Spinal cord (tissue), 10 donors: ENCODE data around the gene TSEN2. TPM values are rescaled to one million over a fixed set of nuclear protein-coding genes. Genes with fewer than 3 reads are reported as not detected.
"Not testable (repeated sequence)": the region's sequence is repeated elsewhere in the genome, so short reads cannot be mapped to it uniquely, and the experiment has no call there.

Source experiments
- DNase-seq, 6 donors: peaks; one replicate each; pipeline versions ENCODE4 v3.0.0 to v3.0.0-alpha.2; 2013 to 2015; ENCODE audit warnings: low spot score in 6 of 6, low read depth in 4 of 6
- H3K27ac ChIP-seq: one replicate; pipeline ENCODE4 v1.5.1; 2013; ENCODE audit warnings: low read depth, low read length, control low read depth
- H3K27me3 ChIP-seq: one replicate; pipeline ENCODE4 v1.6.1; 2013; ENCODE audit warnings: low read length; ENCODE audit not compliant: control insufficient read depth, insufficient read depth
- H3K36me3 ChIP-seq: one replicate; pipeline ENCODE4 v1.6.1; 2013; ENCODE audit warnings: low read length; ENCODE audit not compliant: control insufficient read depth, insufficient read depth
- H3K4me1 ChIP-seq: one replicate; pipeline ENCODE4 v1.6.1; 2013; ENCODE audit warnings: low read length; ENCODE audit not compliant: control insufficient read depth, insufficient read depth
- H3K4me3 ChIP-seq: one replicate; pipeline ENCODE4 v1.5.1; 2013; ENCODE audit warnings: low read depth, low read length, control low read depth
- H3K9me3 ChIP-seq: one replicate; pipeline ENCODE4 v1.6.1; 2013; ENCODE audit warnings: low read length; ENCODE audit not compliant: control insufficient read depth, insufficient read depth
- WGBS: methylation state at CpG from one replicate; pipeline ENCODE4 v1.1.5; 2013; ENCODE audit warnings: missing lambda C conversion rate; ENCODE audit not compliant: insufficient coverage; 5-methylcytosine and 5-hydroxymethylcytosine counted together
- polyA plus RNA-seq, 2 donors: library from polyadenylated mRNA; unstranded; fragments of 120-200 nt; gene quantifications; one replicate each; pipeline ENCODE4 v1.2.1, GENCODE V29; 2013; ENCODE audit not compliant: insufficient read length in 2 of 2
- total RNA-seq, 2 donors: library from RNA; depleted of rRNA in 1 of 2; stranded (reverse); fragments of 120-200 nt in 1 of 2; fragments of >200 nt in 1 of 2; gene quantifications; one replicate each; pipeline versions ENCODE4 v1.2.3 to v1.2.4, GENCODE V29; 2013 to 2014
- donor health status: healthy.

Gene TSEN2
- total and polyA plus RNA-seq, 4 donors, result 19.7 to 27.2 (median 23.8) TPM

DNA sequence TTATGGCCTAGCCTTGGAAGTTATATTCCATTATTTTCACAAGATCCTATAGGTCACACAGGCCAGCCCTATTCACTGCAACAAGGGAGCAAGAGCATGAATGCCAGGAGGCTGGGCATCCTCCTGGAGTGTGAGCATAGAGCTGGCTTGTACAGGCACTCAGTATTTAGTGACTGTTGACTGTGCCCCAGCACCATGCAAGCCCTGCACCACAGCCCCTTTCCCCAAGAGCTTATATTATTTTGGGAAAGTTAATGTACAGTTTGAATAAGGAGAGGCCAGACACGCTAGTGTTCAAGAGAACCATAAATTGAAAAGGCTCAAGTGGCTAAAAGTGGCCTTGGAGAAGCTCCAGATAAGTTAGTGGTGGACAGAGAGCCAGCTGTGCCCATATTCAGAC lies 32.3 kb upstream of the TSEN2 start:
- no peaks in the 10 kb centered on the region for H3K4me1 ChIP-seq
- 88% methylated on average over 1 of the region's 1 CpG for WGBS
- no peaks in the 10 kb centered on the region for H3K27me3 ChIP-seq
- H3K27ac ChIP-seq, result no peak overlapping the region
- no peak overlapping the region for H3K4me3 ChIP-seq
- no peaks in the 10 kb centered on the region for H3K36me3 ChIP-seq
- H3K9me3 ChIP-seq, result no peaks in the 10 kb centered on the region
- no peak for DNase-seq

DNA sequence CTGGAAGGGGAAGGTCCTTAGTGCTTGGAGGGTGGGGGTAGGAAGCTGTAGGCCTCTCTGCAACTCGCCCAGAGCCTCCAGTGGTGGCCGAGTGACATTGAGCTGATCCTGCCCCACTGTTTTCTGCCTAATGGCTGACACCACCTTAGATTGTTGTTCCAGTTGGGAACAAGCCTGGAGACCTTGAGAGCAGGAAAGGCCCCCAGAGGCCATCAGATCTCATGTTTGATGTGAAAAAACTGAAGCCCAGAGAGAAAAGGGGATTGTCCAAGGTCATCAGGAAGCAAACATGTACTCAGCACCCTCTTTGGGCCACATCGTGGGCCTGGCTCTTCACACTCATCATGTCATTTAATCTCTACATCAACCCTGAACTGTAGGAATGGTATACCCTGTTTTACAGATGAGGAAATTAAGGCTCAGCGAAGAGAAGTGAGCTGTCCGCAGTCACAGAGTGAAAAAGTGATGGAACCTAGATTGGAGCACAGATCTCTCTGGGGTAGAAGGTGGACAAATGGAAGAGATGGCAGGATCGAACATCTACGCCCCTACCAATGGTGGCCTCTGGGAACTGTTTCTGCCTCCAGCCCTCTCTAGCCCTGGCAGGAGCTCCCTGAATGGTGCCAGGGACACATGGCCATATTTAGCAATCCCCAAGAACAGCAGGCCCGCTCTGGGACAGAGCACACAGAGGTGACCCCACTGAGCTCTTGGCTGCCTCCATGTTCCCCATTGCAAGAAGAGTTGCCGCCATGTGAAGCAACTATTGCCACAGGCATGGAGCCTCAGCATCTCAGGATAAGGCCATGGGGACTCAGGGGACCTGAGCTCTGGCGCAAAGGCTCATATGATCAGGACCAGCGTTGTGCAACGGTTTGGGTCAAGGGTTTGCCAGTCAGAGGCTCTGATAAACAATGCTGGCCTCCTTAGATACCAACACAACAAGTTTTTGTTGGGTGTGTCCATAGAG lies 31.6 kb upstream of the TSEN2 start:
- no peaks in the 10 kb centered on the region for H3K27me3 ChIP-seq
- no peaks in the 10 kb centered on the region for H3K36me3 ChIP-seq
- DNase-seq, result no peak
- no peaks in the 10 kb centered on the region for H3K4me1 ChIP-seq
- H3K9me3 ChIP-seq, result no peaks in the 10 kb centered on the region
- no peak overlapping the region for H3K4me3 ChIP-seq
- H3K27ac ChIP-seq, result no peak overlapping the region
- WGBS, result 93% methylated on average over 10 of the region's 12 CpGs

DNA sequence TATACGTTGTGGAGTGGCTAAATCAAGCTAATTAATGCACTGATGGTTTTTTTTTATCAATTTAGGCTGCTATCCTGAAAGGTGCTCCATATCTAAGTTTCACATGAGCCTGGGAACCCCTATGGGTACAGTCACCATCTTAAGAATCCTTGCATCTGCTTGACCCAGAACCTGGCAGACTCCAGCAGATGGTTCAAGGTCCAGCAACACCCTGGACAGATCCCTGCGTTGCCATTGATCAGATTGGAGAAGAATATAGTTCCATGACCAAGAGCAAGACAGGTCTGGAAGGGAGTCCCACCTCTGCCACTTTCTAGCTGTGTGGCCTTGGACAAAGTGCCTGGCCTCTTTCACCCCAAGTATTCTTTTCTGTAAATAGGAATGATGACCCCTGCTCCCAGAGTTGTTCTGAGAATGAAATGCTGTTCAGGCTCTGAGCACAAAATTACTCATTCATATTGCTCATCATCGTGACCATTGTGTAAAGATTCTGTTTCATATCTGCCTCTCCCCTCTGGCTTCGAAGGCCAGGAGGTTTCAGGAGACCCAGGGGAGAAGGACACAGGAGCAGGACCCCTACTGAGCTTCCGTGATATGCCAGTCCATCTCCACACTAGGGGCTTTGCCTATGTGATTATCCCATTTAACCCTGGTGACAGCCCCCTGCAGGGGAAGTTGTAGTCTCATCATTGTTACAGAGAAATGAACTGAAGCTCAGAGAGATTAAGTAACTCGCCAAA lies 30.0 kb upstream of the TSEN2 start:
- Histone ChIP-seq H3K4me3 (no peak overlapping the region), H3K36me3 (no peaks in the 10 kb centered on the region), H3K9me3 (no peaks in the 10 kb centered on the region), H3K27me3 (no peaks in the 10 kb centered on the region), H3K27ac (no peak overlapping the region), H3K4me1 (no peaks in the 10 kb centered on the region)
- no peak for DNase-seq
- whole genome bisulfite sequencing, result 84% methylated on average over 2 of the region's 6 CpGs

DNA sequence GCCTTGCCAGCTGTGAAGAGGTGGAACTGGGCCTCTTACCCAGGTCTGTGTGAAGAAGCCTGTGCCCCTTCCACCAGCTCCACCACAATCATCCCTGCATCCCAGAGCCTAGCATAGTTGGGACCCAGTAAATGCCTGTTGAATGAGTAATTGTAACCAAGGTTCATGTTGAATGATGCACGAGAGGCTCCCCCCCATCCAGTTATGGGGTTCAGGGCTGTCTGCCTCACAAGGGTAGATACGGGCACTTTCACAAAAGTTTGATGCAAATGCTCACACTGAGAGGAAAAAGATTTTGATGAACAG lies 29.5 kb upstream of the TSEN2 start:
- Histone ChIP-seq H3K27ac (no peak overlapping the region), H3K4me1 (no peaks in the 10 kb centered on the region), H3K9me3 (no peaks in the 10 kb centered on the region), H3K27me3 (no peaks in the 10 kb centered on the region), H3K36me3 (no peaks in the 10 kb centered on the region), H3K4me3 (no peak overlapping the region)
- WGBS, result 67% methylated on average over 1 of the region's 2 CpGs
- DNase-seq, result no peak

DNA sequence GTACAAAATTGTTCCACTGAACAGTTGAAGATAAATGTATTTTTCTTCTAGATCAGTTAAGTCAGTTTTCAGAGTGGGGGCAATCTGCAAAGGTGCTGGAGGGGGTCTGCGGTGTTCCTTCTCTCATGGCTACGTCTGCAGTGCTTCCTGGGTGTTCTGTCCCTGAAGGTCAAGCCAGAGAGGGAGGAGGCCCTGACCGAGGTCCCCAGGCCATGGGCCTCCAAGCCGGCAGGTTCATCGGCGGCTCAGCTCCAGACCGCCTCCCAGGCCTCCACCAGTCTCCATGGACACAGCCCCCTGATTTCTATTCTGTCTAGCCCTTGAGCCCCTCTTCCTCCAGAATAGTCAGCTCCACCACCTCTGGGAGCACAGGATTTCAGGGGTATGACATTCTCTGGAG lies 28.5 kb upstream of the TSEN2 start:
- WGBS, result 70% methylated on average over 2 of the region's 7 CpGs
- DNase-seq, result no peak
- H3K9me3 ChIP-seq, result no peaks in the 10 kb centered on the region

DNA sequence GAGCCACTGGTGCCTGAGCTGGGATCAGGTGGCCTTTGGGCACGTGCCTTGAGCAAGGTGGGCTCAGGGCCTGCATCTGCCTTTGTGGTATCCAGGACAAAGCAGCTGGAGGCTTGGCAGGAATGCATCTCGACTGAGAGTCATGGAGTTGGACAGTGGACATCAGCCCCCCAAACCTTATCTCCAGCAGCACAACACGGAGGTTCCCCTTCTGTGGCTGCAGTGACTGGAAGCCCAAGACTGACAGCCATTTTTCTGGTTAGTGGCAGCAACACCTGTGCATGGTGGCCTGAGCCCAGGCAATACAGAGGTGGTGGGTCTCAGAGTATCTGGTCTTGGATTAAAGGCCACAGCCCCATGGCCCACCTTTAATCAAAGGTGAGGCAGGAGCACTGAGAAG lies 27.8 kb upstream of the TSEN2 start:
- no peak overlapping the region for H3K4me3 ChIP-seq
- DNase-seq, result no peak
- no peak overlapping the region for H3K27ac ChIP-seq
- H3K36me3 ChIP-seq, result no peaks in the 10 kb centered on the region
- H3K9me3 ChIP-seq, result no peaks in the 10 kb centered on the region
- no peaks in the 10 kb centered on the region for H3K27me3 ChIP-seq
- H3K4me1 ChIP-seq, result no peaks in the 10 kb centered on the region
- WGBS, result 82% methylated on average over 2 of the region's 3 CpGs

More for the DNA sequence above, 28.5 kb upstream of the TSEN2 start:
- H3K4me1 ChIP-seq, result no peaks in the 10 kb centered on the region
- H3K4me3 ChIP-seq, result no peak overlapping the region
- no peak overlapping the region for H3K27ac ChIP-seq
- no peaks in the 10 kb centered on the region for H3K36me3 ChIP-seq
- no peaks in the 10 kb centered on the region for H3K27me3 ChIP-seq

DNA sequence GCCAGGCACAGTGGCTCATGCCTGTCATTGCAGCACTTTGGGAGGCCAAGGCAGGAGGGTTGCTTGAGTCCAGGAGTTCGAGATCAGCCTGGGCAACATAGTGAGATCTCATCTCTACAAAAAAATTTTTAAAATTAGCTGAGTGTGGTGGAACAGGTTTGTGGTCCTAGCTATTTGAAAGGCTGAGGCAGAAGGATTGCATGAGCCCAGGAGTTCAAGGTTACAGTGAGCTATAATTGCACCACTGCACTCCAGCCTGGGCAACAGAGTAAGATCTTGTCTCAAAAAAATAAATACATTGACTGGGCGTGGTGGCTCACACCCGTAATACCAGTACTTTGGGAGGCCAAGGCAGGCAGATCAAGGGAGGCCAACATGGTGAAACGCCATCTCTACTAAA lies 26.9 kb upstream of the TSEN2 start:
- H3K4me3 ChIP-seq, H3K9me3 ChIP-seq, DNase-seq, H3K4me1 ChIP-seq, H3K27me3 ChIP-seq, H3K27ac ChIP-seq, H3K36me3 ChIP-seq: not testable (repeated sequence)
- WGBS, result 94% methylated on average over 3 of the region's 4 CpGs

DNA sequence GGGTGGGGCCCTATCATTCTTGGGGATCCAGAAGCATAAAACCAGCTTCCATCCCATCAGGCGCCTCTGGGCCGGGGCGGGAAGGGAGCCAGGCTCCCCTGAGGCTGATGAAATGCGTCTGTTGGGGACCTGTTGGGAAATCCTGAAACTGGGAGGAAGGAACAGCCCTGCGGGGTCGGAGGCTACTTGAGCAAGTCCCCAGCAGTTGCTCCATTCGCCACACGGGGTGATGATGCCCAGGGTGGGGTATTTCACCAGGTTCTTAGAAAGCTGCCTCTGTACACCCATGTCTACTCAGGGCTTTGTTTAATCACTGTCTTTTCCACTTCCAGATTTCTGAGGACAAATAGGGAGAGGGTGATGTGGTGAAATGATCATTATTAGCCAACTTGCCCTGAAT lies 25.4 kb upstream of the TSEN2 start:
- Histone ChIP-seq H3K36me3 (no peaks in the 10 kb centered on the region), H3K27ac (no peak overlapping the region), H3K4me1 (peaks cover 4% of the 10 kb centered on the region), H3K27me3 (no peaks in the 10 kb centered on the region), H3K4me3 (no peak overlapping the region), H3K9me3 (no peaks in the 10 kb centered on the region)
- WGBS, result 69% methylated on average over 6 of the region's 8 CpGs
- no peak for DNase-seq

DNA sequence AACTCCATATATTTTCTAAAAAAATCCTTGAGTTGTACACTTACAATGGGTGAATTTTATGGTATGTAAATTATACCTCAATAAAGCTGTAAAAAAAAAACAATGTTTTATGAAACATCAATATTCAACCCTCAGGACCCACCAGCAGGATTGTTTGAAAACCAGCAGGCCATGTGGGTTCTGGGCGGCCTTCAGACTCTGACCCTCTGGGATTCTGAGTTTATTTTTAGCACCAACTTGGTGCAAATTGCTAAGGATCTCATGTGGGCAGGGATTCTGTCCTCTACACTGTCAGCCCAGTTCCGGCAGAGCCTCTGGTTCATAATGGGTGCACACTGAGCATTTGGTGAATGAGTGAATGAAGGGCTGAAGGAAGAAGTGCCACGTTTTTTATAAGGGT lies 24.2 kb upstream of the TSEN2 start:
- Histone ChIP-seq H3K9me3 (no peaks in the 10 kb centered on the region), H3K27ac (no peak overlapping the region), H3K27me3 (no peaks in the 10 kb centered on the region), H3K4me1 (peaks cover 4% of the 10 kb centered on the region), H3K4me3 (no peak overlapping the region), H3K36me3 (no peaks in the 10 kb centered on the region)
- no peak for DNase-seq
- 87% methylated on average over 3 of the region's 3 CpGs for WGBS
